ENCODE results near the gene CTAGE1. TPM values are rescaled to one million over a fixed set of nuclear protein-coding genes. Genes with fewer than 3 reads are reported as not detected.

The CTAGE1 gene
- total and polyA plus RNA-seq, 2 donors (not counting 1 experiment from before 2014, with no cell fraction given): not detected

- H3K4me1 Mint-ChIP-seq: no peaks in the 10 kb centered on the region
- Histone ChIP-seq H3K4me2 (replicated peaks; ENCODE audit: low read depth, low read length, poor library complexity, severe bottlenecking) (no peak overlapping the region), H3K4me3 (ENCODE audit: control extremely low read depth in 1 of 5, extremely low read depth in 1 of 5, insufficient read depth in 1 of 5, low read depth in 2 of 5, low read length in 4 of 5) (no peak overlapping the region), H3K9ac (ENCODE audit: low read length) (no peak overlapping the region), H3K36me3 (replicated peaks in 1 of 2; ENCODE audit: control extremely low read depth in 1 of 2, control insufficient read depth in 1 of 2, extremely low read depth in 1 of 2, insufficient read depth in 2 of 2, low read length in 1 of 2) (no peaks in the 10 kb centered on the region), H3K9me3 (ENCODE audit: control extremely low read depth in 1 of 3, control insufficient read depth in 2 of 3, insufficient read depth in 1 of 3, low read length in 2 of 3) (peaks cover 0 to 17% (median 2%) of the 10 kb centered on the region in 3 donors), H4K20me1 (ENCODE audit: control insufficient read depth, insufficient read depth, low read length, poor library complexity, severe bottlenecking) (no peaks in the 10 kb centered on the region), H3K27me3 (replicated peaks in 1 of 4; ENCODE audit: control extremely low read depth in 1 of 4, control insufficient read depth in 3 of 4, insufficient read depth in 4 of 4, low read length in 3 of 4) (no peaks in the 10 kb centered on the region), H3K27ac (ENCODE audit: low read length in 2 of 2) (no peak overlapping the region), H3K79me2 (ENCODE audit: control insufficient read depth, insufficient read depth, low read length) (no peaks in the 10 kb centered on the region), H2AFZ (ENCODE audit: insufficient read depth, low read depth, low read length, poor library complexity, severe bottlenecking) (no peak overlapping the region), H3K4me1 (ENCODE audit: control insufficient read depth in 2 of 2, insufficient read depth in 2 of 2, low read length in 2 of 2) (no peaks in the 10 kb centered on the region)
- peaks cover 2% of the 10 kb centered on the region for H3K27me3 Mint-ChIP-seq
- no peak overlapping the region for H3K4me3 Mint-ChIP-seq
- POLR2A ChIA-PET: no interaction called here
- H3K27ac Mint-ChIP-seq: no peak overlapping the region
- TF ChIP-seq EZH2 (IDR thresholded peaks at IDR 0.05; ENCODE audit: borderline replicate concordance, insufficient read depth, low read depth, low read length, poor library complexity, severe bottlenecking) (no peak), CTCF (IDR thresholded peaks at IDR 0.05) (no peak)
- no CpG with 5 or more reads among the region's 3 CpGs for WGBS (ENCODE audit: insufficient coverage)
- DNase-seq (no peak), ATAC-seq (ENCODE audit: low read depth) (no peak)
- CTCF ChIA-PET: no interaction called here
- peaks cover 7% of the 10 kb centered on the region for H3K9me3 Mint-ChIP-seq (ENCODE audit: insufficient read depth)
- intact Hi-C loops (cut with micrococcal nuclease): no loop called here
These were observed 13.8 kb downstream of the CTAGE1 start for GRCh38 chr18:22403950-22404349.

- TF ChIP-seq CTCF (IDR thresholded peaks at IDR 0.05) (no peak), EZH2 (IDR thresholded peaks at IDR 0.05; ENCODE audit: borderline replicate concordance, insufficient read depth, low read depth, low read length, poor library complexity, severe bottlenecking) (no peak)
- WGBS (ENCODE audit: insufficient coverage): 90% methylated on average over 2 of the region's 3 CpGs
- CTCF ChIA-PET: no interaction called here
- intact Hi-C loops (cut with micrococcal nuclease): no loop called here
- DNase-seq (no peak), ATAC-seq (ENCODE audit: low read depth) (no peak)
- Histone ChIP-seq H3K9me3 (ENCODE audit: control extremely low read depth in 1 of 3, control insufficient read depth in 2 of 3, insufficient read depth in 1 of 3, low read length in 2 of 3) (peaks cover 0 to 7% (median 2%) of the 10 kb centered on the region in 3 donors), H3K4me3 (ENCODE audit: control extremely low read depth in 1 of 5, extremely low read depth in 1 of 5, insufficient read depth in 1 of 5, low read depth in 2 of 5, low read length in 4 of 5) (no peak overlapping the region), H4K20me1 (ENCODE audit: control insufficient read depth, insufficient read depth, low read length, poor library complexity, severe bottlenecking) (no peaks in the 10 kb centered on the region), H3K27me3 (replicated peaks in 1 of 4; ENCODE audit: control extremely low read depth in 1 of 4, control insufficient read depth in 3 of 4, insufficient read depth in 4 of 4, low read length in 3 of 4) (no peaks in the 10 kb centered on the region), H3K9ac (ENCODE audit: low read length) (no peak overlapping the region), H3K27ac (ENCODE audit: low read length in 2 of 2) (no peak overlapping the region), H2AFZ (ENCODE audit: insufficient read depth, low read depth, low read length, poor library complexity, severe bottlenecking) (no peak overlapping the region), H3K79me2 (ENCODE audit: control insufficient read depth, insufficient read depth, low read length) (no peaks in the 10 kb centered on the region), H3K36me3 (replicated peaks in 1 of 2; ENCODE audit: control extremely low read depth in 1 of 2, control insufficient read depth in 1 of 2, extremely low read depth in 1 of 2, insufficient read depth in 2 of 2, low read length in 1 of 2) (no peaks in the 10 kb centered on the region), H3K4me1 (ENCODE audit: control insufficient read depth in 2 of 2, insufficient read depth in 2 of 2, low read length in 2 of 2) (no peaks in the 10 kb centered on the region), H3K4me2 (replicated peaks; ENCODE audit: low read depth, low read length, poor library complexity, severe bottlenecking) (no peak overlapping the region)
- POLR2A ChIA-PET: no interaction called here
- Mint-ChIP-seq H3K27me3 (peaks cover 2% of the 10 kb centered on the region), H3K4me3 (no peak overlapping the region), H3K4me1 (no peaks in the 10 kb centered on the region), H3K27ac (no peak overlapping the region), H3K9me3 (ENCODE audit: insufficient read depth) (peaks cover 5% of the 10 kb centered on the region)
These were observed 17.8 kb downstream of the CTAGE1 start for GRCh38 chr18:22399949-22400348.
